IMR-90 (cell line): ENCODE results near the gene PXYLP1. TPM values are rescaled to one million over a fixed set of nuclear protein-coding genes. Genes with fewer than 3 reads are reported as not detected.

Experiments
- ATAC-seq: fragments of 200-7000 bp; cut with Tn5 transposase; 2 replicates; pipeline ENCODE4 v1.9.1; 2020; ENCODE audit warnings: low read depth, mild to moderate bottlenecking, moderate library complexity
- BruUV-seq: library from RNA; stranded (reverse); fragments of 400-500 nt; replicated peaks from 2 replicates; lab custom pipeline; 2021; lab: Mats Ljungman, UMichigan
- CTCF ChIA-PET: fragments of 300-600 bp; formaldehyde crosslinking; extraction: SDS; loops from one replicate; lab custom pipeline; 2021; ENCODE audit warnings: antibody characterized with exemption; lab: Yijun Ruan, JAX
- POLR2A ChIA-PET: fragments of 300-600 bp; sonication (Branson Sonifier 250); formaldehyde crosslinking; loops from one replicate; lab custom pipeline; 2022; ENCODE audit warnings: antibody characterized with exemption; ENCODE audit not compliant: unreplicated experiment; lab: Charles Lee
- DNase-seq: peaks from one replicate; pipeline ENCODE4 v3.0.0; 2013
- H2AFZ ChIP-seq: replicated peaks from 2 replicates; pipeline ENCODE3; 2013; ENCODE audit warnings: low read length, mild to moderate bottlenecking; ENCODE audit not compliant: poor library complexity
- H2AK5ac ChIP-seq: 2 replicates; pipeline ENCODE4 v1.6.1; 2013; ENCODE audit warnings: low read depth, low read length, inconsistent platforms
- H2AK9ac ChIP-seq: replicated peaks from 2 replicates; pipeline ENCODE3; 2013; ENCODE audit warnings: mild to moderate bottlenecking, low read depth, low read length, moderate library complexity; ENCODE audit not compliant: poor library complexity
- H2BK120ac ChIP-seq: 2 replicates; pipeline ENCODE4 v1.6.1; 2013; ENCODE audit warnings: low read depth, low read length, inconsistent platforms
- H2BK15ac ChIP-seq: 3 replicates; pipeline ENCODE4 v1.6.1; 2013; ENCODE audit warnings: low read depth, low read length, inconsistent platforms
- H2BK20ac ChIP-seq: 2 replicates; pipeline ENCODE4 v1.6.1; 2013; ENCODE audit warnings: low read depth, mild to moderate bottlenecking, inconsistent platforms, low read length, moderate library complexity
- H2BK5ac ChIP-seq: 2 replicates; pipeline ENCODE4 v1.6.1; 2013; ENCODE audit warnings: mild to moderate bottlenecking, low read depth, low read length, inconsistent platforms; ENCODE audit not compliant: poor library complexity, severe bottlenecking
- H3K14ac ChIP-seq: replicated peaks from 2 replicates; pipeline ENCODE4 v1.6.1; 2013; ENCODE audit warnings: low read depth, low read length, inconsistent platforms
- H3K18ac ChIP-seq: 2 replicates; pipeline ENCODE4 v1.6.1; 2013; ENCODE audit warnings: low read depth, low read length, control low read depth
- H3K23ac ChIP-seq: 2 replicates; pipeline ENCODE4 v1.6.1; 2013; ENCODE audit warnings: low read depth, low read length, inconsistent platforms
- H3K27ac ChIP-seq: 2 replicates; pipeline ENCODE4 v1.5.1; 2013; ENCODE audit warnings: mild to moderate bottlenecking, control low read depth, low read length; ENCODE audit not compliant: insufficient read depth
- H3K27me3 ChIP-seq: 2 replicates; pipeline ENCODE4 v1.6.1; 2013; ENCODE audit warnings: low read length; ENCODE audit not compliant: control insufficient read depth, insufficient read depth
- H3K36me3 ChIP-seq: 2 replicates; pipeline ENCODE4 v1.6.1; 2013; ENCODE audit warnings: low read length, mixed read lengths; ENCODE audit not compliant: control insufficient read depth, insufficient read depth
- H3K4ac ChIP-seq: 2 replicates; pipeline ENCODE4 v1.6.1; 2013; ENCODE audit warnings: low read depth, low read length, inconsistent platforms
- H3K4me1 ChIP-seq: 2 replicates; pipeline ENCODE4 v1.6.1; 2013; ENCODE audit warnings: low read length, mixed read lengths; ENCODE audit not compliant: control insufficient read depth, insufficient read depth
- H3K4me2 ChIP-seq: 2 replicates; pipeline ENCODE4 v1.6.1; 2013; ENCODE audit warnings: low read depth, mild to moderate bottlenecking, control low read depth, low read length, moderate library complexity
- H3K4me3 ChIP-seq: 2 replicates; pipeline ENCODE4 v1.5.1; 2013; ENCODE audit warnings: low read depth, mild to moderate bottlenecking, control low read depth, low read length, moderate library complexity; ENCODE audit not compliant: insufficient read depth
- H3K56ac ChIP-seq: 2 replicates; pipeline ENCODE4 v1.6.1; 2013; ENCODE audit warnings: low read length, inconsistent platforms; ENCODE audit not compliant: insufficient read depth; ENCODE audit errors: extremely low read depth
- H3K79me1 ChIP-seq, 2 experiments: 2 replicates each; pipeline ENCODE4 v1.6.1; 2013; ENCODE audit warnings: low read length in 2 of 2, inconsistent platforms in 1 of 2, low read depth in 1 of 2
- H3K9ac ChIP-seq: 2 replicates; pipeline ENCODE4 v1.6.1; 2013; ENCODE audit warnings: low read depth, low read length, control low read depth
- H3K9me1 ChIP-seq: 2 replicates; pipeline ENCODE4 v1.6.1; 2013; ENCODE audit warnings: low read length, inconsistent platforms; ENCODE audit not compliant: insufficient read depth
- H3K9me3 ChIP-seq: 2 replicates; pipeline ENCODE4 v1.6.1; 2013; ENCODE audit warnings: low read length; ENCODE audit not compliant: control insufficient read depth, insufficient read depth
- H4K20me1 ChIP-seq: 2 replicates; pipeline ENCODE4 v1.6.1; 2013; ENCODE audit warnings: low read length, inconsistent platforms; ENCODE audit not compliant: insufficient read depth
- H4K5ac ChIP-seq: 2 replicates; pipeline ENCODE4 v1.6.1; 2013; ENCODE audit warnings: mild to moderate bottlenecking, low read depth, low read length, control low read depth
- H4K8ac ChIP-seq, 2 experiments: 2 replicates each; pipeline ENCODE4 v1.6.1; 2013; ENCODE audit warnings: low read depth in 2 of 2, low read length in 2 of 2, control low read depth in 1 of 2, inconsistent platforms in 1 of 2
- H4K91ac ChIP-seq: 2 replicates; pipeline ENCODE4 v1.6.1; 2013; ENCODE audit warnings: low read depth, low read length, inconsistent platforms; ENCODE audit not compliant: insufficient read depth
- MAZ ChIP-seq: IDR thresholded peaks from 2 replicates; pipeline ENCODE4 v1.6.1; 2012; ENCODE audit warnings: low read depth, mild to moderate bottlenecking, low read length, improper control_type of control experiment, moderate library complexity, borderline replicate concordance
- RFX5 ChIP-seq: IDR thresholded peaks from 2 replicates; pipeline ENCODE4 v1.8.0; 2012; ENCODE audit warnings: low read depth, mild to moderate bottlenecking, low read length, moderate library complexity
- WGBS, 2 experiments: methylation state at CpG; one replicate each; pipeline versions ENCODE4 v1.1.5 to v1.1.7; 2013; ENCODE audit warnings: missing lambda C conversion rate in 2 of 2; ENCODE audit not compliant: insufficient read length in 1 of 2; ENCODE audit errors: extremely low coverage in 2 of 2; 5-methylcytosine and 5-hydroxymethylcytosine counted together
- dilution Hi-C: fragments of 300-500 bp; cut with HindIII; formaldehyde crosslinking; loops from one replicate; pipeline ENCODE4 v1.14.3; 2018; ENCODE audit warnings: low sequenced_read_pairs; ENCODE audit not compliant: unreplicated experiment
- in situ Hi-C: fragments of 300-500 bp; cut with MboI; formaldehyde crosslinking; loops from 3 replicates; pipeline ENCODE4 v1.14.3; 2019; ENCODE audit warnings: low sequenced_read_pairs, inconsistent platforms, mixed read lengths
- intact Hi-C: fragments of 100-400 bp; cut with micrococcal nuclease; formaldehyde crosslinking; loops from 2 replicates; pipeline ENCODE4 v1.10.0; 2022
- polyA plus RNA-seq, 3 experiments: library from polyadenylated mRNA; depleted of rRNA; stranded (reverse); fragments of >200 nt; gene quantifications; 2 replicates each; pipeline ENCODE4 v1.2.3, GENCODE V29; 2012; ENCODE audit warnings: low replicate concordance in 1 of 3
- total RNA-seq: library from RNA; depleted of rRNA; stranded (reverse); fragments of >200 nt; gene quantifications from 2 replicates; pipeline ENCODE4 v1.2.3, GENCODE V29; 2012
- TF ChIP-seq, protein P1 (sequence below): fragments of 150-350 bp; IDR thresholded peaks from 2 replicates; pipeline ENCODE4 v1.6.1; 2017; ENCODE audit warnings: mild to moderate bottlenecking, antibody characterized with exemption, low read length, low read depth

PXYLP1 gene
- total and polyA plus RNA-seq, 2 of the 4 experiments (the other 2 are of a cell fraction) = 11.7 to 15.6 TPM

DNA sequence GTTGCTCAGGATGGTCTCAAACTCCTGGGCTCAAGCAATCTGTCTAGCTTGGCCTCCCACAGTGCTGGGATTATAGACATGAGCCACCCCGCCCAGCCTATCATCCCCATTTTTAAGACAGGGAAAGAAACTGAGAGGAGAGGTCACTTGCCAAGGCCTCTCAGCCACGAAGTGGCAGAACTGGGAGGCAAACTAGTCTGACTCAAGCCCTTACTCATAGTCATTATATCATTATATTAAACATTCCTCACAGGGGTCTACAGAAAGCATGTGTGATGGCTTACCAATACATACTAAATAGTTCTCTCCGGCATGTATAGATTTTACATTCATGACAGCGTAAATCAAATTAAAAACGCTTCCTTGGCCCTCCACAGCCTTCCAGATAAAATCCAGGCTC, 74.7 kb downstream of the PXYLP1 start:
- Histone ChIP-seq H3K18ac (no peak overlapping the region), H3K79me1 (peaks cover 7 to 8% of the 10 kb centered on the region in 2 experiments; a peak in 3 of 4 replicates), H4K8ac (0 out of 4 replicates have a peak overlapping the region, but pooled peaks of 1 of the 2 experiments have one; percentile 22), H4K5ac (no peak overlapping the region), H4K91ac (no peak overlapping the region), H2AK9ac (peak overlapping the region; percentile 18), H3K56ac (no peak overlapping the region), H2BK20ac (0 out of 2 replicates have a peak overlapping the region, but pooled peaks have one; percentile 6), H2AFZ (no peak overlapping the region), H2AK5ac (no peak overlapping the region), H3K4me3 (no peak overlapping the region), H2BK120ac (peak overlapping the region; percentile 2; the same call in 1 of the 2 replicates), H2BK15ac (no peak overlapping the region), H4K20me1 (no peaks in the 10 kb centered on the region), H3K9me3 (no peaks in the 10 kb centered on the region), H3K14ac (0 out of 2 replicates have a peak overlapping the region, but pooled peaks have one; percentile 36), H3K4me2 (no peak overlapping the region), H3K27me3 (no peaks in the 10 kb centered on the region), H3K4me1 (peaks cover 10% of the 10 kb centered on the region), H3K9me1 (peaks cover 7% of the 10 kb centered on the region; the same call in 1 of the 2 replicates), H3K23ac (no peak overlapping the region), H3K27ac (no peak overlapping the region), H3K4ac (peak overlapping the region; percentile 34; the same call in 1 of the 2 replicates), H3K36me3 (no peaks in the 10 kb centered on the region), H2BK5ac (no peak overlapping the region), H3K9ac (no peak overlapping the region)
- no CpG with 5 or more reads among the region's 5 CpGs for WGBS, 2 experiments
- BruUV-seq = no TSS peak
- intact Hi-C loops = no loop called here
- DNase-seq = peak; percentile 36
- POLR2A ChIA-PET = no interaction called here
- CTCF ChIA-PET = interaction anchor here (0.6 to 2.2 kb wide), 5 partner anchors 11 to 978 kb away, joined by 3 to 9 read pairs (median 6); no protein-coding TSS in a partner anchor
- in situ Hi-C loops = loop anchor here (10.0 kb wide), 1 partner anchor 239 kb away; no protein-coding TSS in a partner anchor
- no peak for TF ChIP-seq MAZ
- TF ChIP-seq, protein P1, sequence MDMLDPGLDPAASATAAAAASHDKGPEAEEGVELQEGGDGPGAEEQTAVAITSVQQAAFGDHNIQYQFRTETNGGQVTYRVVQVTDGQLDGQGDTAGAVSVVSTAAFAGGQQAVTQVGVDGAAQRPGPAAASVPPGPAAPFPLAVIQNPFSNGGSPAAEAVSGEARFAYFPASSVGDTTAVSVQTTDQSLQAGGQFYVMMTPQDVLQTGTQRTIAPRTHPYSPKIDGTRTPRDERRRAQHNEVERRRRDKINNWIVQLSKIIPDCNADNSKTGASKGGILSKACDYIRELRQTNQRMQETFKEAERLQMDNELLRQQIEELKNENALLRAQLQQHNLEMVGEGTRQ = no peak
- TF ChIP-seq RFX5 = no peak
- no peak for ATAC-seq
- dilution Hi-C loops = no loop called here
